Subcutaneous adipose tissue (tissue), 4 donors: ENCODE results near the gene BCLAF1. TPM values are rescaled to one million over a fixed set of nuclear protein-coding genes. Genes with fewer than 3 reads are reported as not detected.

ENCODE experiments used
- total RNA-seq, 4 donors: library from RNA; depleted of rRNA; stranded (reverse); fragments of >200 nt; gene quantifications; one replicate each; pipeline ENCODE4 v1.1.0, GENCODE V29; 2016
- TF ChIP-seq, protein P1 (sequence below): fragments of 450-650 bp; IDR thresholded peaks from one replicate; pipeline ENCODE4 v1.5.1; 2016; ENCODE audit warnings: low read depth, mild to moderate bottlenecking, control low read depth, antibody characterized with exemption, moderate library complexity

The BCLAF1 gene
- total RNA-seq, result 100 to 1,000 TPM in 3 of 4 donors, 10 to 100 TPM in 1; 96.1 to 215 (median 116) TPM

DNA sequence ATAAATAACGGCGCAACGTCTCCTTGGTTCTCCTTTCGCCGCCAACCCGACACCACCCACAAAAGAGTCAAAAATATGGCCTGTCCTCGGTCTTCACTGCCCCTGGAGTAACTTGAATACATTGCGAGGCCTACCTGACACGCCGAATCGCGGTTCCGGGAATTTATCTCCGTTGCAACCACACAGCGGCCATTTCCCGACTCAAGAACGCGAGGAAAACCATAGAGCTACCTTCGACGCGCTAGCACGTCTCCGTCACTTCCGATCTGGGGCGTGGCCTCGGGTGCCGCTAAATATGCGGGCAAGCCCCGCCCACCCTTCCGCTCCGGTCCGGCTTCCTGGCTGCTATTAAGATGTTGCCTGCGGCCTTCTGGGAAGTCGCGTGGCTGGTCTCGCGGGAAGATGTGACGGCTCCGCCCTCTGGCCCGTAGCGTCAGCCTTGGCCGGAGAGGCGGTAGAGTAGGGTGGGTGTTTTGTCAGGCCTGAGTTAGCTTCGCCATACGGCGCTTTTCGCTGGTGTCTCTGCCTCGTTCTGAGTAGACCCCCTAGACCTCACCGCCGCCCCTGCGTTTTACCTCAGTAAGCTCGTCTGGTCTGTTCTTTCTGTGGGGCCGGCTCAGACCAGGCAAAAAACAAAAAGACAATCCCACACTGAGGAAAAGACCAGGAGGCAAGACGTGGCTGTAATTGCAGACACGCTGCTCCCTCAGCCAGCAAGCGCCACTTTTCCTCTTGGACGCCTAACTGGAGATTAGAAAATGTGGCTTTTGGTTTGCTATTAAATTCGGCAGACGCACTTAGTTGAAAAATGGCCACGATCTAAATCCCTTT lies at the start of gene BCLAF1:
TSS of gene BCLAF1 (minus strand) at position 268 of the 831 bp plus-strand sequence. CDS start 9,980 bp downstream, outside the sequence.
- TF ChIP-seq, protein P1, sequence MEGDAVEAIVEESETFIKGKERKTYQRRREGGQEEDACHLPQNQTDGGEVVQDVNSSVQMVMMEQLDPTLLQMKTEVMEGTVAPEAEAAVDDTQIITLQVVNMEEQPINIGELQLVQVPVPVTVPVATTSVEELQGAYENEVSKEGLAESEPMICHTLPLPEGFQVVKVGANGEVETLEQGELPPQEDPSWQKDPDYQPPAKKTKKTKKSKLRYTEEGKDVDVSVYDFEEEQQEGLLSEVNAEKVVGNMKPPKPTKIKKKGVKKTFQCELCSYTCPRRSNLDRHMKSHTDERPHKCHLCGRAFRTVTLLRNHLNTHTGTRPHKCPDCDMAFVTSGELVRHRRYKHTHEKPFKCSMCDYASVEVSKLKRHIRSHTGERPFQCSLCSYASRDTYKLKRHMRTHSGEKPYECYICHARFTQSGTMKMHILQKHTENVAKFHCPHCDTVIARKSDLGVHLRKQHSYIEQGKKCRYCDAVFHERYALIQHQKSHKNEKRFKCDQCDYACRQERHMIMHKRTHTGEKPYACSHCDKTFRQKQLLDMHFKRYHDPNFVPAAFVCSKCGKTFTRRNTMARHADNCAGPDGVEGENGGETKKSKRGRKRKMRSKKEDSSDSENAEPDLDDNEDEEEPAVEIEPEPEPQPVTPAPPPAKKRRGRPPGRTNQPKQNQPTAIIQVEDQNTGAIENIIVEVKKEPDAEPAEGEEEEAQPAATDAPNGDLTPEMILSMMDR, result no peak

GRCh38 chr6:136338486-136338885 lies 48.8 kb upstream of the BCLAF1 start:
- TF ChIP-seq, protein P1, result no peak

DNA sequence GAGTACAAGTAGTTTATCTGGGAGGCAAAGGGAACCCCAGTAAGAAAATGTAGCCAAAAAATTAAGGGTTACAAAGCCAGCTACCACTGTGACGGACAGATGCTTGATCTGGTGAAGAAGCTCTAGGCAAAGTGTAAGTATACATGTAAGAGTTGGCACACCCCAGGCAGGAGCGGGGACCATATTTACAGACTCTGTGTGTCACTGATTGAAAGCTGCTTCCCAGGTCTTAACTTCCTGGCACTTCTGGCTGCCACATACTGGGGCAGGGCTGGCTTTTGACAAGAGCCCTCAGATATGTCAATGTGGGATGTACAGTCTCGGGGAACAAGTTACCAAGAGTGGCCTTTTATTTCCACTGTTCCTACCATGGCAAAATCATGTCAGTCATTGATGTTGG lies 48.0 kb upstream of the BCLAF1 start:
- TF ChIP-seq, protein P1, result no peak

- TF ChIP-seq, protein P1, result no peak
Measured at GRCh38 chr6:136337121-136337520, 47.5 kb upstream of the BCLAF1 start.

DNA sequence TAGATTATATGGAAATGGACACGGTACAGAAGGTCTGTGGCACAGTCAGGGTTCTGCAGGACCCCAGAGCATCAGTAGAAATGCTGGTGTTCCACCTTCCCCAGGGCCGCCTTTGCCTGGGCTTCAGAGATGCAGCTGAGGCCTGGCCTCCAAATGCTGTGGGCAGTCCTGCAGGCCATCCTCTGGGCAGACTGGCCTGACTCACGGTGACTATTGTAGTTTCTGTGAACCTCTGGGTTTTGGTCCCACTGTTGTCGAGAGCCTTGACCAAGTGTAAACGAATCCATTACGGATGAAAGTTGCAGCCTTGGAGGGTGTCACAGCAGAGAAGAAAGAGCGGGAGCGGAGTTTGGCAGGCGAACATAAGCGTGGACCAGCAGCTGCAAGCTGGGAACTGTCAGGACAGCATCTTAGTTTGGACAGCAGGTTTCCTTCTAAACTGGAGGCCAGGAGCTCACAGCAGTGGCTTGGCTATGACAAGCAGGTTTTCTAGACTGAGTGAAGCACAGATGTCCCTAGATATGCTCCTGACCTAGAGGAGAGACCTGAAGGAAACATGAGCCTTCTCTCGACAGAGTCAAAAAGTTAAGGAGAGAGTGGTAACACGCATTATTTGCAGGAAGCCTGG lies 46.2 kb upstream of the BCLAF1 start:
- TF ChIP-seq, protein P1, result no peak

- TF ChIP-seq, protein P1, result no peak
Measured at GRCh38 chr6:136334853-136335252, 45.2 kb upstream of the BCLAF1 start.

DNA sequence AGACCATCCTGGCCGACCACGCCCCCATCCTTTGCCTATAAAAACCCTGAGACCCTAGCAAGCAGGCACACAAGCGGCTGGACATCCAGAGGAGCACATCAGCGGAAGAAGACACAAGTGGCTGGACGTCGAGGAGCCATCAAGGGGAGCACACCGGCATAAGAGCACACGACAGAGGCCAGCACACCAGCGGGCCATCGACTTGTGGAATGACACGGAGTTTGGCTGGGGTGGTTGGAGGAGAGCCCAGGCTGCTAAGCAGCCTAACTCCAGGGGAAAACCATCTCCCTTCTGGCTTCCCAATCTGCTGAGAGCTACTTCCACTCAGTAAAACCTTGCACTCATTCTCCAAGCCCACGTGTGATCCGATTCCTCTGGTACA lies 44.8 kb upstream of the BCLAF1 start:
- TF ChIP-seq, protein P1, result no peak
